GM21529 (cell line): ENCODE results near the gene DCUN1D1.

ENCODE experiments used
- ATAC-seq: cut with Tn5 transposase; IDR thresholded peaks from one replicate; pipeline ENCODE4 v1.9.1; 2021; ENCODE audit not compliant: unreplicated experiment

Gene DCUN1D1

DNA sequence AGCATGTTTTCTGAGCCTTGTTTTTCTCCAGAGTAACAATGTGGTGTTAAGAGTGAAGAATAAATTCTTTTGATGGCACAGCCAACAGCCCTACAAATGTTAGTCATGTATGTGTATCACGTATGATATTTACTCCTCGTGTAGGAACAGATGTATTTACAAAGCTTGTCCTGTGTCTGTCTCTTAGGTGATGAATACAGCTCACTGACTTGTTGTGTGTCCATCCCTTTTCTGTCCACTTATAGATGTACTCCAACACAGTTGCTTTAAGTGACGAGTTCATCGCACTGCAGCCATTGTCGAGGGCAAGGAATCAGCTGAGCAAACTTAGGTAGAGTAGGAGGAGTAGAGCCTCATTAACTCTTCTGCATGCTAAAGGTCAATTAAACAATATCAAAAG lies 78.1 kb downstream of the DCUN1D1 start:
- ATAC-seq, result no peak

DNA sequence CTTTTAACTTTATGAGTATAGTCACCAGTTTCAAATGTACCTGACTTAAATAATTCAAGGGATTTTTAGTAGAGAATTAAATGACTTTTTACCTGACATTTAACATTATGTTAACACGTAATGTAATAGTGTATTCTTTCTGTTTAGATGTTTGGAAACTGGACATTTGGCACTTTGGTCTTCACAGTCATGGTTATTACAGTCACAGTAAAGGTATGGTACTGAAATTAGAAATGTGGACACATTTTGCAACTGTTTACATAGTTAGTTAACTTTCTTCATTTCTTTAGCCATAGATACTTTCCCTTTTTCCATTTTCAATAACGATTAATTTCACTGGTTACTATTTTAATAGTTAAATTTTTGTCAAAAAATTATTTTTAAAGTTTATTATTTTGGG lies 83.8 kb downstream of the DCUN1D1 start:
- no peak for ATAC-seq

DNA sequence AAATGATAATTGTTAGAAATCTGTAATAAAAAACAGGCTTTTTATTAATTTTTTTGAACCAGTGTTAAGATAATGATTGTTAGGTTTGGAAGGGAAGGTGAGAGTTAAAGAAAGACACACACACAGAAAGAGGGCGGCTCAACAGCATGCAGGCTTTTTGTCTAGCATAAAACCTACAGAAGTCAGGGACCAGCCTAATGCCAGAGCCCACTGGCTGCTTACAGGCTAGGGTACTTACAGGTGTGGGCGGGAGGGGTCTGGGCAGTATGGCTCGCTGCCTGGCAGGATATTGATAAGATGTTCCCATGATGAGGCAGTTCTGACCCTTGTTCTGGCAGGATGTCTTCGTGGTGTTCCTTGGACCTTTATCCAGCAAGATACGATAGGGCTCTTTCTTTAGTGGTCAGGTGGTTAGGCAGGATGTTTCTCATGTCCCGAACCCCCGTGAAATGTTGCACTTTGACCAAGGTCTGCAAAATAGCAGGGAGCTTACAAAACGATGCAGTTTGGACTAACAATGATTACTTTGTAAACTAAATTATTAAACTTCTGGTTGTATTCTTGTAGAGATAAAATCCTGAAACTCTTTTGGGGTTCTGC lies 84.7 kb downstream of the DCUN1D1 start:
- ATAC-seq, result no peak

DNA sequence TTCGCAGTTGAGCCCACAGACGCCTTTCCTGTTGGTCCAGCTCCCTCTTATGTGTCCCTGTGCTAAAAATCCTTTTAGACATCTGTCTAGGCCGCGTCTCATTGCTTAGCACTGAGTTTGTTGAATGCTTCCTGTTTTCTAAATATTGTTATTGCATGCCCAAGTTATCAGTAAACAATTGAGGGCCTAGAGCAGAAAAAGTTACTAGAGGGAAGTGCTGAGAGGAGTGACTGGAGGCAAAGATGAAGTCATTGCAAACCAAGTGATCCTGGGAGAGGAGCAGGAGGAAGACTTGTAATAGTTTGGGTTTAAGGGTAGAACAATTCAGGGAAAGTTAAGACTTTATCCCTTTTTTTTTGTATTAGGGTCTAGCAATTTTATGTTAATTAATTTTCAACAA lies 88.1 kb downstream of the DCUN1D1 start:
- ATAC-seq, result no peak

DNA sequence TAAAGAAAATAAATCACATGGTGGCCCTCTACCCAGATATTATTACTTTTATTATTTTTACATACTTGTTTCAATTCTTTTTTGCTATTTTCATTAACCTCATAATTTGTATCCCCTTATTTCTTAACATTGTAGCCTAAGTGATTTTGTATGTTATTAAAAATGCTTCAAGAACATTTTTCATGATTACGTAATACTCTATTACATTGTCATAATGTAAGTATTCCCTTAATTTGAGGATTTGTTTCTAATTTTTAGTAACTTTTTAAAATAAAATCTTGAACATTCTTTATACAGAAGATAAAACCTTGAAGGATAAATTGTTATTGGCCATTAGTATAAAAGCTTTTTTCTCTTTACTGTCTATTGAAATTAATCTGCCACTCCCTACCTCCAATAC lies 89.0 kb downstream of the DCUN1D1 start:
- no peak for ATAC-seq

DNA sequence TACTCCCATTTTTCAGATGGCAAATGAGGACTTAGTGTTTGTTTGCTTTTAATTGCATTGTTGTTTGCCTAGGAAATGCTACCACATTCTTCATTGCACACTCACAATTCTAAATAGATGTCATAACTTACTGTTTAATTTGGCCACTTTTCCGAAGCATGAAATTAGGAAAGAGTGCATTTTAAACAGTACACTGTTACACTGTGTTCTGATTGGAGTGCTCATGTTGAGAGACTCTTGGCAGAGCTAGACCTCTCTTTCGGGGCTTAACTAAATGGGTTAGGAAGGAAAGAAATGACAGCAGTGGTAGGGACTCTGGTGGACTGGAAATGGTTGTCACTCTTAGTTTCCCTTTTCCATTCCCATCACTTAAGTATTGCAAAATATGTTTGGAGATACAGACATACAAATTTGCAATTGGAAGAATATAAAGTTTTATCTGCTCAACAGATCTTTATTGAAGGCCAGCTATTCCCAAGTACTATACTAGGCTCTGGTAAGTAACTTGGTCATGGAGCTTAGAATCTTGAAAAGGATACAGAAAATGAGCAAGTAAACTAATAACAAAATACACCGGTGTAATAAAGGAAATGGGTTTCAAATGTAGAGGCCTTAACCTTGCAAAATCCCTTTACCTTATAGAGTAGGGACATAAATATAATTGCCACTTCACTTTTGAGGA lies 90.2 kb downstream of the DCUN1D1 start:
- ATAC-seq, result no peak
